SK-N-MC (cell line): Measurements from ENCODE around the gene SLC5A2.
"Not testable (repeated sequence)": the region's sequence is repeated elsewhere in the genome, so short reads cannot be mapped to it uniquely, and the experiment has no call there.

Experiments
- EZH2 ChIP-seq: fragments of 200-600 bp; sonication (generic); IDR thresholded peaks from one replicate; pipeline ENCODE4 v1.6.1; 2017; ENCODE audit warnings: antibody characterized with exemption
- FOXP2 ChIP-seq: optimal IDR thresholded peaks from 2 replicates; pipeline ENCODE3; 2011; ENCODE audit warnings: mild to moderate bottlenecking, moderate library complexity; ENCODE audit not compliant: insufficient read depth; ENCODE audit errors: extremely low read length, control extremely low read depth
- POLR2AphosphoS5 ChIP-seq: IDR thresholded peaks from 2 replicates; pipeline ENCODE4 v1.6.1; 2012; ENCODE audit warnings: mild to moderate bottlenecking, low read depth, low read length, borderline replicate concordance

GRCh38 chr16:31539762-31540161 lies 56.8 kb downstream of the SLC5A2 start:
- not testable (repeated sequence) for TF ChIP-seq EZH2, POLR2AphosphoS5, FOXP2
